HEK293 (cell line): ENCODE data around the gene CXCL14.
A peak's percentile ranks its signal among the peaks of the same experiment; 100 is the strongest.

Source experiments
- GLI2 ChIP-seq: fragments of 450-650 bp; formaldehyde crosslinking; IDR thresholded peaks from 2 replicates; pipeline ENCODE4; 2017; ENCODE audit warnings: missing biosample characterization, missing genetic modification characterization, low read depth, borderline replicate concordance
- GLIS1 ChIP-seq: fragments of 450-650 bp; formaldehyde crosslinking; IDR thresholded peaks from 2 replicates; pipeline ENCODE4 v1.5.1; 2016; ENCODE audit warnings: missing biosample characterization, missing genetic modification characterization
- HIC1 ChIP-seq: fragments of 450-650 bp; formaldehyde crosslinking; IDR thresholded peaks from 2 replicates; pipeline ENCODE4 v1.5.1; 2016; ENCODE audit warnings: missing biosample characterization, missing genetic modification characterization
- PRDM4 ChIP-seq: fragments of 450-650 bp; formaldehyde crosslinking; IDR thresholded peaks from 2 replicates; pipeline ENCODE4 v1.5.1; 2017; ENCODE audit warnings: missing biosample characterization, missing genetic modification characterization
- REST ChIP-seq: fragments of 450-650 bp; formaldehyde crosslinking; IDR thresholded peaks from 2 replicates; pipeline ENCODE4 v1.5.1; 2016; ENCODE audit warnings: missing biosample characterization, missing genetic modification characterization
- SP7 ChIP-seq: fragments of 450-650 bp; formaldehyde crosslinking; IDR thresholded peaks from 2 replicates; pipeline ENCODE4 v1.5.1; 2016; ENCODE audit warnings: missing biosample characterization, missing genetic modification characterization
- YY1 ChIP-seq: fragments of 450-650 bp; formaldehyde crosslinking; IDR thresholded peaks from 2 replicates; pipeline ENCODE4 v1.5.1; 2018; ENCODE audit warnings: missing biosample characterization, missing genetic modification characterization
- YY2 ChIP-seq: fragments of 450-650 bp; formaldehyde crosslinking; IDR thresholded peaks from 2 replicates; pipeline ENCODE4 v1.5.1; 2016; ENCODE audit warnings: missing biosample characterization, missing genetic modification characterization
- ZBTB8A ChIP-seq: fragments of 450-650 bp; formaldehyde crosslinking; IDR thresholded peaks from 2 replicates; pipeline ENCODE4 v1.5.1; 2016; ENCODE audit warnings: missing biosample characterization, missing genetic modification characterization
- ZNF157 ChIP-seq: fragments of 450-650 bp; formaldehyde crosslinking; IDR thresholded peaks from 2 replicates; pipeline ENCODE4 v1.5.1; 2016; ENCODE audit warnings: missing biosample characterization, missing genetic modification characterization
- ZNF23 ChIP-seq: fragments of 450-650 bp; formaldehyde crosslinking; IDR thresholded peaks from 2 replicates; pipeline ENCODE4 v1.5.1; 2016; ENCODE audit warnings: missing biosample characterization, missing genetic modification characterization, borderline replicate concordance
- ZNF398 ChIP-seq: fragments of 450-650 bp; formaldehyde crosslinking; IDR thresholded peaks from 2 replicates; pipeline ENCODE4 v1.5.1; 2017; ENCODE audit warnings: missing biosample characterization, missing genetic modification characterization
- ZNF513 ChIP-seq: fragments of 450-650 bp; IDR thresholded peaks from 2 replicates; pipeline ENCODE4 v1.5.1; 2018; ENCODE audit warnings: missing biosample characterization, missing genetic modification characterization
- ZNF518A ChIP-seq: fragments of 450-650 bp; formaldehyde crosslinking; conservative IDR thresholded peaks from 2 replicates; pipeline ENCODE4 v1.5.1; 2016; ENCODE audit warnings: low read depth, missing biosample characterization, missing genetic modification characterization
- ZNF521 ChIP-seq: fragments of 450-650 bp; formaldehyde crosslinking; IDR thresholded peaks from 2 replicates; pipeline ENCODE4 v1.5.1; 2017; ENCODE audit warnings: missing biosample characterization, mild to moderate bottlenecking, missing genetic modification characterization
- ZNF645 ChIP-seq: fragments of 450-650 bp; formaldehyde crosslinking; IDR thresholded peaks from 2 replicates; pipeline ENCODE4; 2016; ENCODE audit warnings: missing biosample characterization, missing genetic modification characterization
- ZNF654 ChIP-seq: fragments of 450-650 bp; formaldehyde crosslinking; IDR thresholded peaks from 2 replicates; pipeline ENCODE4 v1.5.1; 2016; ENCODE audit warnings: low read depth, missing biosample characterization, missing genetic modification characterization
- ZNF792 ChIP-seq: fragments of 450-650 bp; formaldehyde crosslinking; IDR thresholded peaks from 2 replicates; pipeline ENCODE4 v1.5.1; 2016; ENCODE audit warnings: missing biosample characterization, missing genetic modification characterization
- ZSCAN23 ChIP-seq: fragments of 450-650 bp; formaldehyde crosslinking; IDR thresholded peaks from 2 replicates; pipeline ENCODE4 v1.5.1; 2016; ENCODE audit warnings: missing biosample characterization, missing genetic modification characterization
- ZSCAN30 ChIP-seq: fragments of 450-650 bp; IDR thresholded peaks from 2 replicates; pipeline ENCODE4 v1.5.1; 2018; ENCODE audit warnings: missing biosample characterization, mild to moderate bottlenecking, missing genetic modification characterization, moderate library complexity

The CXCL14 gene

GRCh38 chr5:135565725-135566421 lies 12.9 kb downstream of the CXCL14 start (continued):
- TF ChIP-seq ZNF23 (tag by site-specific recombination): no peak
- TF ChIP-seq YY2 (tag by site-specific recombination): no peak
- peak; percentile 25; the same call in 1 of the 2 replicates for TF ChIP-seq SP7
- TF ChIP-seq YY1 (tag by site-specific recombination): no peak
- TF ChIP-seq GLI2 (tag by site-specific recombination): no peak
- peak; percentile 36 for TF ChIP-seq ZNF654 (tag by site-specific recombination)
- no peak for TF ChIP-seq PRDM4 (tag by site-specific recombination)
- no peak for TF ChIP-seq GLIS1 (tag by site-specific recombination)
- TF ChIP-seq ZSCAN23: no peak
- TF ChIP-seq ZNF513: no peak
- no peak for TF ChIP-seq HIC1 (tag by site-specific recombination)
- no peak for TF ChIP-seq ZBTB8A (tag by site-specific recombination)
- no peak for TF ChIP-seq ZNF398 (tag by site-specific recombination)
- TF ChIP-seq REST (tag by site-specific recombination): 0 out of 2 replicates have a peak, but pooled peaks have one; percentile 53
- no peak for TF ChIP-seq ZNF792
- no peak for TF ChIP-seq ZNF645 (tag by site-specific recombination)
- peak; percentile 57; the same call in 1 of the 2 replicates for TF ChIP-seq ZSCAN30
- no peak for TF ChIP-seq ZNF518A (tag by site-specific recombination)
- TF ChIP-seq ZNF521 (tag by site-specific recombination): no peak
- TF ChIP-seq ZNF157 (tag by site-specific recombination): no peak
